Activated T-helper 9 cell treated with anti-CD3 and anti-CD28 coated beads, Interleukin-2, amount 50 U/mL, for 16 hours (primary cell): Measurements from ENCODE around the gene SLC25A34.
"Not testable (repeated sequence)": the region's sequence is repeated elsewhere in the genome, so short reads cannot be mapped to it uniquely, and the experiment has no call there.

Source experiments
- DNase-seq: peaks from one replicate; pipeline ENCODE4 v3.0.0-alpha.2; 2020; ENCODE audit warnings: low read depth

SLC25A34 gene

GRCh38 chr1:15736038-15736891 lies at the start of gene SLC25A34:
Gene SLC25A34, plus strand, starts transcription at chr1:15736258. Its CDS starts 228 bp downstream, at chr1:15736486.
- no peak for DNase-seq

DNA sequence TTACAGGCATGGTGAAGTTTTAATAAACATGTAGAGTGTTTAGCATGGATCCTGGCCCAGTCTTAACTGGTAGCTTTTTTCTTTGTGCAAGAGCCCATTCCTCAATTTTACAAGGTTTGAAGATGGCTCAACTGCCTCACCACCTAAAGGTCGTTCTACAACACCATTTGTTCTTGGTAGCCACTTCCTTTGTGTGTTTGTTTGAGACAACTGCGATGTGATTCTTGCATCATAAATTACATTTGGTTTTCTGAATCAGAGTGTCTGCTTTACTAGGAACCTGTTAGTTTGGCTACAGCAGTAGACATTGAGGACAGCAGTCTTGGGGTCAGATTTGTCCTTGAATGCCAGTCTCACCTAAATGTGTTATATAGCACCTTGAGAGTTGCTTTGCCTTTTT lies 48.6 kb upstream of the SLC25A34 start:
- no peak for DNase-seq

- no peak for DNase-seq
Measured at GRCh38 chr1:15690317-15690716, 45.7 kb upstream of the SLC25A34 start.

GRCh38 chr1:15691434-15692032 lies 44.5 kb upstream of the SLC25A34 start:
- DNase-seq: no peak

GRCh38 chr1:15692121-15692682 lies 43.9 kb upstream of the SLC25A34 start:
- DNase-seq: no peak

DNA sequence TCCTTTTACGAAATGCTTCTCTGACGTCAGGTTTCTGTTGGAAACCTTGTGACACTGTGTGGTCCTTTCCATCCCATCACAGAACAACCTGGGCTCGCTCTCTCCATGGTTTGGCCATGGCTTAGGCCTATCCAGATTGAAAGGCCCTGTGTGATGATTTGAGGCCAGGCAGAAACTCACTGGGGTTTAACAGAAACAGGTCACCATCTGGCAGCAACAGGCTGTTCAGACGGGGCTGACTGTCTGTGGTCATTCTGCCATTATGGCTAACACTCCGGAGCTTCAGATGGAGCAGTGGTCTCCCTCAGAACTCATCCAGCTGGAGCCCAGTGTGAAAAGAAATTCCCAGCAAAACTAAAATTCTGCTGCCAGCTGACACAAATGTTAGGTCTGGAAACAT lies 42.7 kb upstream of the SLC25A34 start:
- DNase-seq: no peak

DNA sequence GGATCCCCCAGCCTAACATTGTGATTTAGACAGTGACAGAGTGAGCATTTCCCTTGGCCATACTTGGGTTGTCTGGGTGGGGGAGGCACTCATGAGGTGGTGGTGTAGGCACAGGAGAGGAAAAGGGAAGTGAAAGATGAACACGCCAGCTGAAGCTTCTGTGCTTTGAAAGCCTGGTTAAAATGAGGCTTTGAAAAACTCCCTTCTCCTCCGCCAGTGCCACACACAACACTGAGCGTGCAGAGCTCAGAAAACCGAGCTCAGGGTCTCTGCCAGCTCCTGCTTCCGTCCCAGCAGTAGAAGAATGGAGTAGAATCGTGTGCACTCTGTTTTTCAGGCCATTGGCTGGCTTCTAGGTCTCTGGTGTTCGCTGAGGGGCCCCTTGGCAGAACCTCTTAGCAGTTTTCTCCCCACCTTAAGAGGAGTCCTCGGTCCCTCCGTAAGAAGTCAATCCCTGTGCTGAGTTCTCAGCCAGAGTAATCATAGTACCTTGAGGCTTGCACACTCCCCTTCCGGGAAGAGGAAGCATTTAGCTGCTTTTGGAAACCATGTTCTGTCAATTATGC lies 39.0 kb upstream of the SLC25A34 start:
- no peak for DNase-seq

- no peak for DNase-seq
Measured at GRCh38 chr1:15698201-15698600, 37.9 kb upstream of the SLC25A34 start.

DNA sequence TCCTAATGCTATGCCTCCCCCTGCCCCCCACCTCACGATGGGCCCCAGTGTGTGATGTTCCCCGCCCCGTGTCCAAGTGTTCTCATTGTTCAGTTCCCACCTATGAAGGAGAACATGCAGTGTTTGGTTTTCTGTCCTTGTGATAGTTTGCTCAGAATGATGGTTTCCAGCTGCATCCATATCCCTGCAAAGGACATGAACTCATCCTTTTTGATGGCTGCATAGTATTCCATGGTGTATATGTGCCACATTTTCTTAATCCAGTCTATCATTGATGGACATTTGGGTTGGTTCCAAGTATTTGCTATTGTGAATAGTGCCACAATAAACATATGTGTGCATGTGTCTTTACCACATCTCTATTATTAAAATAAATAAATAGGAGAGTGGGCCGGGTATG lies 36.7 kb upstream of the SLC25A34 start:
- not testable (repeated sequence) for DNase-seq

- no peak for DNase-seq
Measured at GRCh38 chr1:15700508-15700907, 35.5 kb upstream of the SLC25A34 start.

DNA sequence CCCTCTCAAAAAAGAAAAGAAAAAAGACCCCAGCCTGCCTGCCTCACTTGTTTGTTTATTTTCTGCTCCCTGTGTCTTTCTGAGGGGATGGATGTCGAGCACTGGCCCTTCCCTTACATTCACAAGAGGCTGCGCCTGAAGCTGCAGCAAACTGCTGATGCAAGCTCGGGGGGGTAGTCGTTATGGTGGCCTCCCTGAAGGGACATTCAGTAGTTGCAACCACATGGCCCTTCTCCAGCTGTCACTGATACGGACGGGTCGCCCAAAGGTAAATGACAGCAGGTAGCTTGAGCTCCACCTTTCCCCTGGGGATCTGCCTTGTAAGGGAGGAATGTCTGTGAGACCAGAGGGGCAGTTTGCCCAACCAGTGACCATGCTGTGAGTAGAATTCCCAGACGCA lies 34.3 kb upstream of the SLC25A34 start:
- no peak for DNase-seq

DNA sequence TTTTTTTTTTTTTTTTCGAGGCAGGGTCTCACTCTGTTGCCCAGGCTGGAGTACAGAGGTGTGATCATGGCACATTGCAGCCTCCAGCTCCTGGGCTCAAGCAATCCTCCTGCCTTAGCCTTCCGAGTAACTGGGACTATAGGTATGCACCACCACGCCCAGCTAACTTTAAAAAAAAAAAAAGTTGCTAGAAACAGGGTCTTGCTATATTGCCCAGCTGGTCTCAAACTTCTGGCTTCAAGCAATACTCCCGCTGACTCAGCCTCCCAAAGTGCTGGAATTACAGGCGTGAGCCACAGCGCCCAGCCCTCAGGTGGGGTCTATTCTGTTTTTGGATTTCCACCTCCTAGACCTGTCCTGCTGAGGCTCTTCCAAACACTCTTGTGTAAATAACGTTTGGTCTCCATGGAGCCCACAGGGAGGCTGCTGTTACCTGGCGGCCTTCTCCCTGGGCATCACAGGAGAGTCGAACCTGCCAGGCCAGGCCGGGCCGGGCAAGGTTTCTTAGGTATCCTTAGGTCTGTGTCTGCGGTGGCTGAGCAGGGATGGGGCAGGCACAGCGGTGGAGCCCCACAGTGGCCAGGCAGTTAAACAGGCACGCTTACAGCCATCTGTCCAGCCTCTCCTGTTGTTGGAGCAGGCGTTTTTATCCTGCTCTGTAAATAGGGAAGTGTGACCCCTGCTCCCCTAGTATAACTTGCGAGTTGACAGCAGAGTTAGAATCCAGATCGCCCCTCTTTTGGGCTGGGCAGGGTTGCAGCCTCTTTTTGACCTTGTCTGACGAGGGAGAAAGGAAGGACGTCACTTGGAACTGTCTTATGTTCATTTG lies 33.1 kb upstream of the SLC25A34 start:
- no peak for DNase-seq

DNA sequence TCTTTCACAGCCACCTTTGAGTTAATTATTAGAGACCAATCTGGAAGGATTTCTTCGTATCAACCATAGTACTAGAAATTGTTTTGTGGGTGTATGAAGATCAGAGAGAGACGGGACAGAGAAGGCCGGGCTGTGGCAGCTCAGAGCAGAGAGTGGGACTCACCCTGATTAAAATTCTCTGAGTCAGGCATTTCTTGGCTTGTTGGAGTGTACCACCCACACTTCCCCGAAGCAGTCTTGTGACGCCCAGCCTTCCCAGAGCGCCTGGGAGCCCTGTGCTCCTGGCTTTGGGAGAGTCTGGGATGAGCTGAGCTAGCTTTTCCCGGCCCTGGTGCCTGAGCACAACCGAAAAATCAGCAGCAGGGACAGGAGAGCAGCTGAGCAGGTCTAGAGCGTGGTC lies 32.5 kb upstream of the SLC25A34 start:
- DNase-seq: no peak

DNA sequence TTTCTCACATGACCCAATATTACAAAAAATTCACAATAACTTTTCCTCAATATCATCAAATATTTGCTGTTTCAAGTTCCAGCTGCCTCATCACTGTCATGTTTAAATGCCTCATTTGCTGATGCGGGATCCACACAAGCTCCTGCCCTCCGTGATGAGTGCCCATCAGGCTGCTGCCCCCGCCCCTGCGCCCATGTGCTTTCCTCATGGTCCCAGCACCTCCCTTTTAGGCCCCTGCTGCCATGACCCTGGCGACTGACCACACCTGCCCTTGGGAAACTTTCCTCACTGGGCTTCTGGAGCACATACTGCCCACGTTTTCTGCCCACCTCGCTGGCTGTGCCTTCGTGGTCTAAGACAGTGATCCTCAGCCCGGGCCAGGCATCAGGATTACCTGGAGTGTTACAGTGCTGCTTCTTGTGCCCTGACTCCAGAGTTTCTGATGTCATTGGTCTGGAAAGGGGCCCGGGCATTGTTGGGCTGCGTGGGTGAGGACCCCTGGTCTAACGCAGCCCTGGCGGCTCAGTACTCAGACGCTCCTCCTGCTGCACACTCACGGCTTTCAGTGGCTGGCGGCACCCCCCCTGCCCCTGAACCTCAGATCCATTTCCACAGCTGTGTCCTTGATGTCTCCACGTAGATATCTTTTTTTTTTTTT lies 31.4 kb upstream of the SLC25A34 start:
- DNase-seq: no peak

DNA sequence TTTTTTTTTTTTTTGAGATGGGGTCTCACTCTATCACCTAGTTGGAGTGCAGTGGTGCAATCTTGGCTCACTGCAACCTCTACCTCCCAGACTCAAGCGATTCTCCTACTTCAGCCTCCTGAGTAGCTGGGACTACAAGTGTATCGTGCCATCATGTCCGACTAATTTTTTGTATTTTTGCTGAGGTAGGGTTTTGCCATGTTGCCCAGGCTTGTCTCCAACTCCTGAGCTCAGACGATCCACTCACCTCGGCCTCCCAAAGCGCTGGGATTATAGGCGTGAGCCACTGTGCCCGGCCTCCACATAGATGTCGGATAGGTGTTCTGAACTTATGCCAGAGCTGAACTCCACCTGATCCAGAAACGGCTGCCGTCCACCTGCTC lies 30.9 kb upstream of the SLC25A34 start:
- DNase-seq: no peak

DNA sequence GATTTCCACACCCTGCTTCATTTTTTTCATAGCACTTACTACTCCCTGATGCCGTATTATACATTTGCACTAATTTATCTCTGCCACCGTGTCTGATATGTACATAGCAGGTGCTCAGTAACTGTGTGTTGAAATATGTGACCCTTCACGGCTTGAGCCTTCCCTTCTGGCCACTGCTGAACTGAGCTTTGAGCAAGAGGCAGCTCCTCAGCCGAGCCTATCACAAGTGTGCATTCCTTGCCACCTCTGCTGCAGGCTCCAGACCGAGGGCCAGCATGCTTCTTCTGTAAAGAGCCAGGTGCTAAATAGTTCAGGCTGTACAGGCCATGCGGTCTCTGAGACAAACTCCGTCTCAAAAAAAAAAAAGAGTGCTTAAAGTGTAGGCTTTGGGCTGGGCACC lies 29.3 kb upstream of the SLC25A34 start:
- DNase-seq: no peak

- DNase-seq: no peak
Measured at GRCh38 chr1:15707239-15707925, 28.7 kb upstream of the SLC25A34 start.

- no peak for DNase-seq
Measured at GRCh38 chr1:15708486-15709137, 27.4 kb upstream of the SLC25A34 start.

GRCh38 chr1:15709226-15709625 lies 26.8 kb upstream of the SLC25A34 start:
- DNase-seq: no peak

DNA sequence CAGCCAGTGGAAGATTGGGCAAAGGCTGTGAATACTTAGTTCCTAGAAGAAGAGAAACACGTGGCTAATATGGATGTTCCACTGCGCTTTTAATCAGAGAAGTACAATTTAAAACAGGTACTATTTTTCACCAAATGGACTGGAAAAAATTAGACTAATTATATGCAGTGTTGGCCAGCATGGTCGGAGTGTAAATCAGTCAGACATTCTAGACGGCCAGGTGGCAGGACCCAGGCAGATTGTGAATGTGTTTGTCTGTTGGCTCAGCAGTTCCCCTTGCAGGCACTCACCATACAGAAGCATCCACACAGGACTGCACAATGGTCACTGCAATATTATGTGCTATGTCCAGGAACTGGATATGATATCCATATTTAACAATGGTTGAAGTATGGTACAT lies 23.9 kb upstream of the SLC25A34 start:
- DNase-seq: no peak
